ENCODE results near the gene YJEFN3.

The YJEFN3 gene

GRCh38 chr19:19579533-19580361, 51.0 kb downstream of the YJEFN3 start:
- Histone ChIP-seq H3K4me3 (ENCODE audit: low read depth, low read length, poor library complexity, severe bottlenecking) (no peak overlapping the region), H3K4me2 (ENCODE audit: low read length) (no peak overlapping the region), H4K20me1 (ENCODE audit: insufficient read depth, low read length) (no peaks in the 10 kb centered on the region), H3K9ac (ENCODE audit: low read length) (no peak overlapping the region), H2AFZ (ENCODE audit: low read length) (no peak overlapping the region), H3K27me3 (ENCODE audit: insufficient read depth, low read length) (no peaks in the 10 kb centered on the region), H3K36me3 (ENCODE audit: insufficient read depth, low read length) (no peaks in the 10 kb centered on the region), H3K9me2 (ENCODE audit: low read depth, low read length) (no peaks in the 10 kb centered on the region), H3K9me3 (ENCODE audit: low read length) (no peaks in the 10 kb centered on the region), H3K27ac (ENCODE audit: low read depth, low read length, poor library complexity, severe bottlenecking) (no peak overlapping the region), H3K79me2 (ENCODE audit: insufficient read depth, low read length) (no peaks in the 10 kb centered on the region), H3K4me1 (ENCODE audit: insufficient read depth, low read length, severe bottlenecking) (no peaks in the 10 kb centered on the region), H3F3A (ENCODE audit: insufficient read depth, low read length) (no peaks in the 10 kb centered on the region)
- no peak for TF ChIP-seq CTCF (IDR thresholded peaks at IDR 0.05; ENCODE audit: low read length)
- no peak for TF ChIP-seq EZH2 (IDR thresholded peaks at IDR 0.05; ENCODE audit: borderline replicate concordance, low read length)

GRCh38 chr19:19580418-19580817, 51.7 kb downstream of the YJEFN3 start:
- H3K9me2 ChIP-seq (ENCODE audit: low read depth, low read length), result no peaks in the 10 kb centered on the region
- H3K27ac ChIP-seq (ENCODE audit: low read depth, low read length, poor library complexity, severe bottlenecking), result no peak overlapping the region
- no peaks in the 10 kb centered on the region for H3K36me3 ChIP-seq (ENCODE audit: insufficient read depth, low read length)
- H3F3A ChIP-seq (ENCODE audit: insufficient read depth, low read length), result no peaks in the 10 kb centered on the region
- no peak overlapping the region for H2AFZ ChIP-seq (ENCODE audit: low read length)
- no peak overlapping the region for H3K4me3 ChIP-seq (ENCODE audit: low read depth, low read length, poor library complexity, severe bottlenecking)
- H3K27me3 ChIP-seq (ENCODE audit: insufficient read depth, low read length), result no peaks in the 10 kb centered on the region
- H4K20me1 ChIP-seq (ENCODE audit: insufficient read depth, low read length), result no peaks in the 10 kb centered on the region
- no peaks in the 10 kb centered on the region for H3K9me3 ChIP-seq (ENCODE audit: low read length)
- H3K79me2 ChIP-seq (ENCODE audit: insufficient read depth, low read length), result no peaks in the 10 kb centered on the region
- TF ChIP-seq EZH2 (IDR thresholded peaks at IDR 0.05; ENCODE audit: borderline replicate concordance, low read length), result no peak
- TF ChIP-seq CTCF (IDR thresholded peaks at IDR 0.05; ENCODE audit: low read length), result no peak
- H3K4me1 ChIP-seq (ENCODE audit: insufficient read depth, low read length, severe bottlenecking), result no peaks in the 10 kb centered on the region
- no peak overlapping the region for H3K4me2 ChIP-seq (ENCODE audit: low read length)
- no peak overlapping the region for H3K9ac ChIP-seq (ENCODE audit: low read length)

GRCh38 chr19:19581391-19581790, 52.7 kb downstream of the YJEFN3 start:
- H3K36me3 ChIP-seq (ENCODE audit: insufficient read depth, low read length), result no peaks in the 10 kb centered on the region
- H3K27me3 ChIP-seq (ENCODE audit: insufficient read depth, low read length), result no peaks in the 10 kb centered on the region
- H3K4me2 ChIP-seq (ENCODE audit: low read length), result no peak overlapping the region
- no peaks in the 10 kb centered on the region for H3K9me2 ChIP-seq (ENCODE audit: low read depth, low read length)
- H3K4me3 ChIP-seq (ENCODE audit: low read depth, low read length, poor library complexity, severe bottlenecking), result no peak overlapping the region
- no peak overlapping the region for H2AFZ ChIP-seq (ENCODE audit: low read length)
- no peak overlapping the region for H3K9ac ChIP-seq (ENCODE audit: low read length)
- H3K27ac ChIP-seq (ENCODE audit: low read depth, low read length, poor library complexity, severe bottlenecking), result no peak overlapping the region
- H3K4me1 ChIP-seq (ENCODE audit: insufficient read depth, low read length, severe bottlenecking), result no peaks in the 10 kb centered on the region
- no peaks in the 10 kb centered on the region for H3F3A ChIP-seq (ENCODE audit: insufficient read depth, low read length)
- no peaks in the 10 kb centered on the region for H3K79me2 ChIP-seq (ENCODE audit: insufficient read depth, low read length)
- no peaks in the 10 kb centered on the region for H4K20me1 ChIP-seq (ENCODE audit: insufficient read depth, low read length)
- H3K9me3 ChIP-seq (ENCODE audit: low read length), result no peaks in the 10 kb centered on the region
- TF ChIP-seq CTCF (IDR thresholded peaks at IDR 0.05; ENCODE audit: low read length), result no peak
- TF ChIP-seq EZH2 (IDR thresholded peaks at IDR 0.05; ENCODE audit: borderline replicate concordance, low read length), result no peak

Measured in OCI-LY1 (cell line).